ENCODE results near the gene DBI. TPM values are rescaled to one million over a fixed set of nuclear protein-coding genes. Genes with fewer than 3 reads are reported as not detected.

DBI gene
- total RNA-seq, 6 experiments from 2014 or later = 132 to 314 (median 191) TPM

GRCh38 chr2:119339562-119339923, 27.2 kb upstream of the DBI start:
- Histone ChIP-seq H3K9me3 (no peaks in the 10 kb centered on the region), H3K36me3 (no peaks in the 10 kb centered on the region), H3K27ac (no peak overlapping the region), H3K27me3 (no peaks in the 10 kb centered on the region), H3K4me3 (no peak overlapping the region), H3K4me1 (no peaks in the 10 kb centered on the region)
- TF ChIP-seq CTCF (IDR thresholded peaks at IDR 0.05) (no peak), POLR2A (IDR thresholded peaks at IDR 0.05) (no peak)
- intact Hi-C loops (cut with DNase I) = no loop called here
- no peak for ATAC-seq
- WGBS (ENCODE audit: insufficient coverage, low coverage, low lambda C conversion rate, missing lambda C conversion rate) = 88% methylated on average over 7 of the region's 7 CpGs
- DNase-seq = no peak

- 85% methylated on average over 2 of the region's 2 CpGs for WGBS (ENCODE audit: insufficient coverage, low coverage, low lambda C conversion rate, missing lambda C conversion rate)
- no peaks in the 10 kb centered on the region for H3K9me3 ChIP-seq
- H3K27me3 ChIP-seq = no peaks in the 10 kb centered on the region
- no peak for TF ChIP-seq POLR2A (IDR thresholded peaks at IDR 0.05)
- TF ChIP-seq CTCF (IDR thresholded peaks at IDR 0.05) = no peak
- intact Hi-C loops (cut with DNase I) = no loop called here
- no peak overlapping the region for H3K4me3 ChIP-seq
- no peaks in the 10 kb centered on the region for H3K36me3 ChIP-seq
- H3K4me1 ChIP-seq = peaks cover 0 to 4% (median 0%) of the 10 kb centered on the region in 4 donors
- DNase-seq (no peak), ATAC-seq (no peak)
- no peak overlapping the region for H3K27ac ChIP-seq
These were observed 25.1 kb upstream of the DBI start for GRCh38 chr2:119341684-119342083.

GRCh38 chr2:119349289-119349688, 17.5 kb upstream of the DBI start:
- DNase-seq (no peak), ATAC-seq (no peak)
- Histone ChIP-seq H3K9me3 (no peaks in the 10 kb centered on the region), H3K36me3 (no peaks in the 10 kb centered on the region), H3K4me3 (no peak overlapping the region), H3K4me1 (peaks cover 0 to 5% (median 4%) of the 10 kb centered on the region in 4 donors), H3K27ac (no peak overlapping the region), H3K27me3 (no peaks in the 10 kb centered on the region)
- WGBS (ENCODE audit: insufficient coverage, low coverage, low lambda C conversion rate, missing lambda C conversion rate) = 100% methylated on average over 6 of the region's 6 CpGs
- intact Hi-C loops (cut with DNase I) = no loop called here
- TF ChIP-seq POLR2A (IDR thresholded peaks at IDR 0.05) = no peak
- no peak for TF ChIP-seq CTCF (IDR thresholded peaks at IDR 0.05)

GRCh38 chr2:119350311-119350998, 16.3 kb upstream of the DBI start:
- H3K4me1 ChIP-seq = peaks cover 0 to 5% (median 2%) of the 10 kb centered on the region in 4 donors
- no peak for DNase-seq
- intact Hi-C loops (cut with DNase I) = no loop called here
- H3K4me3 ChIP-seq = no peak overlapping the region
- no peaks in the 10 kb centered on the region for H3K9me3 ChIP-seq
- TF ChIP-seq POLR2A (IDR thresholded peaks at IDR 0.05) (no peak), CTCF (IDR thresholded peaks at IDR 0.05) (no peak)
- no peaks in the 10 kb centered on the region for H3K27me3 ChIP-seq
- no peak overlapping the region for H3K27ac ChIP-seq
- ATAC-seq = no peak
- no peaks in the 10 kb centered on the region for H3K36me3 ChIP-seq
- 76% methylated on average over 3 of the region's 4 CpGs for WGBS (ENCODE audit: insufficient coverage, low coverage, low lambda C conversion rate, missing lambda C conversion rate)

All from right lobe of liver (tissue), 6 donors.